ENCODE measurements around the gene DENND6A. TPM values are rescaled to one million over a fixed set of nuclear protein-coding genes. Genes with fewer than 3 reads are reported as not detected.

Gene DENND6A
- total RNA-seq, 1 experiment from 2014 or later, result 22.3 TPM

- Mint-ChIP-seq H3K27ac (ENCODE audit: low read depth, unreplicated experiment) (peak overlapping the region; percentile 71), H3K27me3 (ENCODE audit: insufficient read depth, unreplicated experiment) (no peaks in the 10 kb centered on the region), H3K4me1 (ENCODE audit: insufficient read depth, unreplicated experiment) (peaks cover 24% of the 10 kb centered on the region), H3K4me3 (ENCODE audit: unreplicated experiment) (peak overlapping the region; percentile 80), H3K36me3 (ENCODE audit: insufficient read depth, unreplicated experiment) (no peaks in the 10 kb centered on the region), H3K9me3 (ENCODE audit: unreplicated experiment) (no peaks in the 10 kb centered on the region)
- TF ChIP-seq CTCF (IDR thresholded peaks at IDR 0.05; ENCODE audit: unreplicated experiment), result no peak
- intact Hi-C loops (cut with micrococcal nuclease), result loop anchor here (1.0 kb wide), 2 partner anchors 65 to 135 kb away; partner anchors contain the start of gene SLMAP
- TSS peak; percentile 54 for BruUV-seq (replicated peaks)
- ChIA-PET POLR2A (interaction anchor here (0.6 to 5.7 kb wide), 14 partner anchors 15 to 465 kb away, joined by 3 to 71 read pairs (median 4); partner anchors contain the start of genes ARF4 and SLMAP), CTCF (interaction anchor here (0.6 to 1.6 kb wide), 6 partner anchors 33 to 137 kb away, joined by 3 to 7 read pairs (median 4); partner anchors contain the start of gene SLMAP)
- no peak for DNase-seq (ENCODE audit: unreplicated experiment)
These were observed 1.3 kb downstream of the DENND6A start for GRCh38 chr3:57691411-57692132.

- Mint-ChIP-seq H3K9me3 (ENCODE audit: unreplicated experiment) (no peaks in the 10 kb centered on the region), H3K27ac (ENCODE audit: low read depth, unreplicated experiment) (peak overlapping the region; percentile 66), H3K4me3 (ENCODE audit: unreplicated experiment) (no peak overlapping the region), H3K27me3 (ENCODE audit: insufficient read depth, unreplicated experiment) (no peaks in the 10 kb centered on the region), H3K36me3 (ENCODE audit: insufficient read depth, unreplicated experiment) (peaks cover 6% of the 10 kb centered on the region), H3K4me1 (ENCODE audit: insufficient read depth, unreplicated experiment) (peaks cover 26% of the 10 kb centered on the region)
- BruUV-seq (replicated peaks), result no TSS peak
- DNase-seq (ENCODE audit: unreplicated experiment), result no peak
- ChIA-PET CTCF (interaction anchor here (0.6 to 1.9 kb wide), 11 partner anchors 10 to 164 kb away, joined by 3 to 7 read pairs (median 3); partner anchors contain the start of gene SLMAP), POLR2A (interaction anchor here (0.6 to 5.7 kb wide), 8 partner anchors 10 to 193 kb away, joined by 3 to 71 read pairs (median 4); partner anchors contain the start of gene SLMAP)
- no peak for TF ChIP-seq CTCF (IDR thresholded peaks at IDR 0.05; ENCODE audit: unreplicated experiment)
- intact Hi-C loops (cut with micrococcal nuclease), result no loop called here
These were observed 3.4 kb downstream of the DENND6A start for GRCh38 chr3:57689367-57690053.

GRCh38 chr3:57688291-57688690, 4.6 kb downstream of the DENND6A start:
- Mint-ChIP-seq H3K27me3 (ENCODE audit: insufficient read depth, unreplicated experiment) (no peaks in the 10 kb centered on the region), H3K27ac (ENCODE audit: low read depth, unreplicated experiment) (no peak overlapping the region), H3K4me3 (ENCODE audit: unreplicated experiment) (no peak overlapping the region), H3K4me1 (ENCODE audit: insufficient read depth, unreplicated experiment) (peaks cover 23% of the 10 kb centered on the region), H3K36me3 (ENCODE audit: insufficient read depth, unreplicated experiment) (peaks cover 12% of the 10 kb centered on the region), H3K9me3 (ENCODE audit: unreplicated experiment) (no peaks in the 10 kb centered on the region)
- no peak for TF ChIP-seq CTCF (IDR thresholded peaks at IDR 0.05; ENCODE audit: unreplicated experiment)
- no peak for DNase-seq (ENCODE audit: unreplicated experiment)
- no TSS peak for BruUV-seq (replicated peaks)
- POLR2A ChIA-PET, result interaction anchor here (1.1 to 1.6 kb wide), 6 partner anchors 12 to 194 kb away, joined by 3 to 4 read pairs (median 4); no protein-coding TSS in a partner anchor
- CTCF ChIA-PET, result interaction anchor here (0.6 to 1.9 kb wide), 5 partner anchors 8 to 222 kb away, joined by 3 to 7 read pairs (median 4); partner anchors contain the start of gene SLMAP
- intact Hi-C loops (cut with micrococcal nuclease), result no loop called here

GRCh38 chr3:57683286-57683685, 9.6 kb downstream of the DENND6A start:
- H3K27me3 Mint-ChIP-seq (ENCODE audit: insufficient read depth, unreplicated experiment), result no peaks in the 10 kb centered on the region
- no peak overlapping the region for H3K27ac Mint-ChIP-seq (ENCODE audit: low read depth, unreplicated experiment)
- H3K36me3 Mint-ChIP-seq (ENCODE audit: insufficient read depth, unreplicated experiment), result peaks cover 23% of the 10 kb centered on the region
- no peak for TF ChIP-seq CTCF (IDR thresholded peaks at IDR 0.05; ENCODE audit: unreplicated experiment)
- no TSS peak for BruUV-seq (replicated peaks)
- H3K9me3 Mint-ChIP-seq (ENCODE audit: unreplicated experiment), result no peaks in the 10 kb centered on the region
- intact Hi-C loops (cut with micrococcal nuclease), result no loop called here
- H3K4me3 Mint-ChIP-seq (ENCODE audit: unreplicated experiment), result no peak overlapping the region
- ChIA-PET POLR2A (no interaction called here), CTCF (interaction anchor here (1.0 kb wide), 1 partner anchor 24 kb away, joined by 4 read pairs; no protein-coding TSS in a partner anchor)
- DNase-seq (ENCODE audit: unreplicated experiment), result no peak
- H3K4me1 Mint-ChIP-seq (ENCODE audit: insufficient read depth, unreplicated experiment), result peaks cover 21% of the 10 kb centered on the region

Data from MCF 10A (cell line).